ENCODE results near the gene BANF1.

GRCh38 chr11:66048547-66049323, 46.4 kb downstream of the BANF1 start, which contains the start of gene GAL3ST3:
- TF ChIP-seq, protein P1, sequence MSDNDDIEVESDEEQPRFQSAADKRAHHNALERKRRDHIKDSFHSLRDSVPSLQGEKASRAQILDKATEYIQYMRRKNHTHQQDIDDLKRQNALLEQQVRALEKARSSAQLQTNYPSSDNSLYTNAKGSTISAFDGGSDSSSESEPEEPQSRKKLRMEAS (IDR thresholded peaks at IDR 0.05; ENCODE audit: low read depth, low read length): no peak
- no peak for TF ChIP-seq POLR2A (IDR thresholded peaks at IDR 0.05; ENCODE audit: extremely low read depth, insufficient read length)

Measured in NB4 (cell line).